GM21576 (cell line): ENCODE measurements around the gene LTBP1.
"Not testable (repeated sequence)": the region's sequence is repeated elsewhere in the genome, so short reads cannot be mapped to it uniquely, and the experiment has no call there.

Experiments
- ATAC-seq: cut with Tn5 transposase; IDR thresholded peaks from one replicate; pipeline ENCODE4 v1.9.1; 2021; ENCODE audit warnings: mild to moderate bottlenecking, moderate library complexity; ENCODE audit not compliant: unreplicated experiment

The LTBP1 gene

GRCh38 chr2:33215983-33216382, 269.2 kb downstream of the LTBP1 start:
- no peak for ATAC-seq

- no peak for ATAC-seq
These were observed 269.9 kb downstream of the LTBP1 start for GRCh38 chr2:33216508-33217182.

- ATAC-seq: no peak
These were observed 270.7 kb downstream of the LTBP1 start for GRCh38 chr2:33217406-33217805.

- ATAC-seq: no peak
These were observed 272.4 kb downstream of the LTBP1 start for GRCh38 chr2:33219114-33219513.

- ATAC-seq: no peak
These were observed 273.1 kb downstream of the LTBP1 start for GRCh38 chr2:33219850-33220275.

GRCh38 chr2:33220533-33220932, 273.8 kb downstream of the LTBP1 start:
- ATAC-seq: no peak

- no peak for ATAC-seq
These were observed 274.5 kb downstream of the LTBP1 start for GRCh38 chr2:33221046-33221784.

- no peak for ATAC-seq
These were observed 275.6 kb downstream of the LTBP1 start for GRCh38 chr2:33222309-33222708.

- ATAC-seq: no peak
These were observed 277.1 kb downstream of the LTBP1 start for GRCh38 chr2:33223856-33224255.

- ATAC-seq: no peak
These were observed 278.6 kb downstream of the LTBP1 start for GRCh38 chr2:33225350-33225749.

GRCh38 chr2:33226546-33226945, 279.8 kb downstream of the LTBP1 start:
- no peak for ATAC-seq

- ATAC-seq: no peak
These were observed 282.9 kb downstream of the LTBP1 start for GRCh38 chr2:33229646-33230045.

GRCh38 chr2:33230195-33230594, 283.4 kb downstream of the LTBP1 start:
- ATAC-seq: no peak

- ATAC-seq: no peak
These were observed 284.1 kb downstream of the LTBP1 start for GRCh38 chr2:33230842-33231241.

- not testable (repeated sequence) for ATAC-seq
These were observed 288.8 kb downstream of the LTBP1 start for GRCh38 chr2:33235559-33235958.

GRCh38 chr2:33236482-33237385, 290.0 kb downstream of the LTBP1 start:
- no peak for ATAC-seq

GRCh38 chr2:33238111-33238510, 291.4 kb downstream of the LTBP1 start:
- no peak for ATAC-seq

GRCh38 chr2:33240178-33240577, 293.4 kb downstream of the LTBP1 start:
- no peak for ATAC-seq

GRCh38 chr2:33241072-33241471, 294.3 kb downstream of the LTBP1 start:
- no peak for ATAC-seq

GRCh38 chr2:33241581-33241980, 294.8 kb downstream of the LTBP1 start:
- no peak for ATAC-seq

GRCh38 chr2:33242845-33243244, 296.1 kb downstream of the LTBP1 start:
- no peak for ATAC-seq
